ENCODE results near the gene RASL11B. TPM values are rescaled to one million over a fixed set of nuclear protein-coding genes. Genes with fewer than 3 reads are reported as not detected.

Gene RASL11B
- total RNA-seq, 1 donor from 2014 or later = 21.5 TPM

DNA sequence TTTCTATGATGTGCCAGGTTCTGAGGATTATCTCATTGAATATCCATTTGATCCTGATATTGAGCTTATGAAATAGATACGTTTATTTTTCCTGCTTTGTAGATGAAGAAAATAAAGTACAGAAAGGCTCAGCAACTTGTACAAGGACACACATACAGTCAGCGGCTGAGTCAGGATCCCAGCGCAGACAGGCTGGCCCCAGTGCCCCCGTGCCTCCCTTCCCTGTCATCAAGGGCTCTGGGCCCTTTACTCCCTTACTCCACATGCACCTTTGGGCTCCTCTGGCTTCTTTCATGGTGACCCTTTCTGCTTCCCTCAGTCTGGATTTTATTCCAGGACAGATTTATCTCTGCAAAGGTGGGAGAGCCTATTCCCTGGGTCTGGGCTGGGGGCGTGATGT is 12.8 kb downstream of the RASL11B start:
- no peak for DNase-seq

DNA sequence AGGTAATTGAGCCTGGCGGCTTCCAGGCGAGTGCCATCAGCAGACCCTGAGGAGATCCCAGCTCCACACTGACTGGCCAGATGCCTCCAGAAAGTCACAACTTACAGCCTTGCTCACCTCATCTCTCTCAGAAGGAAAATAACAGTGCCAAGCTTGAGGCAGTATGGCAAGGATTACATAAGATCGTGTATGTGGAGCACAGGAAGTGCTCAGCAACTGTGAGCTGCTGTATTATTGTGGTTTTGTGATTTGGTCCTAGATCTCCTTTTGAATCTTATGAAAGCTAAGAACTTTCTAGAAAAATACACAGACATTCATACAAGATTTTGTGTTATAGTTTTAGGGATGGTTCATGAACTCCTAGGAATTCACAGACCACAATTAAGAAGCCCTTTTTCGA is 14.0 kb downstream of the RASL11B start:
- DNase-seq = no peak

DNA sequence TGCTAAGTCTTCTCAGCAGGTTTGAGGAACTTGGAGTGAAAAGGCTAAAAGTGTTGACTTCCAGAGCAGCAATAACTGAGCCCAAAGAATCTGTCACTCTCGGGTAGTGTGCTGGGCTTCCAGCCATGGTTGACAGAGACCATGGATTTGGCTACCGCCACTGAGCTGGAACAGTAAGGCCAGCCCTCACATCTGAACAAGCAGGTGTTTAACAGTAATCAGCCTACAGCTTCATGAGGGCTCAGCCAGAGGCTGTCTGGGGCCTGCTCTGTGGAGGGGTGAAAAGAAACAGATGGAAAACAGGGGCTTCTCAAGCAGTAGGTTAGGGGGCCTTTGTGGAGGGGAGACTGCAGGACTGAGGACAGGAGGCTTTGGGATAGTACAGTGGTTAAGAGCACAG is 14.9 kb downstream of the RASL11B start:
- DNase-seq = no peak

DNA sequence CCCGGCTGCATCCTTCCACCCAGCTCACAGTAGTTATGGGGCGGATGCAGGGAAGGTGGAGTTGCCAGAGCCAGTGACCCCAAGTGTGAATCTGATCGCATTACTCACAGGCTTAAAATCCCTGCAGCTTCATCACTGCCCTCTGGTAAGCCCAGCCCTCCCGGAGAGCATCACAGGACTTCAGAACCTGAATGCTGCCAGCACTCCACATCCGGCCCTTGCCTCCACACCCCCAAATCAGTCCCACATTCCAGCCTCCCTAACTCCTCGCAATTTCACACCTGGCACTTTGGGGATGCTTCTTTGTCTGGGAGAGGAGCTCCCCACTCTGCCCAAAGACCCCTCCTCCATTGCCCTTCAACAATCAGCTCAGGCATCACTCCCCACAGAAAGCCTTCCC is 15.6 kb downstream of the RASL11B start:
- DNase-seq = no peak

DNA sequence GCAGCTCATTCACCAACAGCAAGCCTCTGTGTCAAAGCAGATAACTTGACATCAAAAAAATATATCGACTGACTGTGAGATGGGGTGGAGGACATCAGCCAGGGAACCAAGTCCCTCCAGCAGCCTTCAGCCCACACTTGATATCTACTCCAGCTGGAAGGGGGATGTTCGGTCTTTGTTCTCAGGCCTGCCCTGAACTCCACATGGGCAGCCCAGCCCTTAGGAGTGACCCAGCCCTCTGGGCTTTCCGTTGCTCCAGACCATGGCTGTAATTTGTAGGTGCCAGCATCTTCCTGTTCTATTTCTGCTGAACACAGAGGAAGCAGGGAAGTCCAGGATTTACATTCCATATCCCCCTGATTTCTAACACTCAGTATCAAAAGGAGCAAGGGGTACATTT is 17.4 kb downstream of the RASL11B start:
- no peak for DNase-seq

DNA sequence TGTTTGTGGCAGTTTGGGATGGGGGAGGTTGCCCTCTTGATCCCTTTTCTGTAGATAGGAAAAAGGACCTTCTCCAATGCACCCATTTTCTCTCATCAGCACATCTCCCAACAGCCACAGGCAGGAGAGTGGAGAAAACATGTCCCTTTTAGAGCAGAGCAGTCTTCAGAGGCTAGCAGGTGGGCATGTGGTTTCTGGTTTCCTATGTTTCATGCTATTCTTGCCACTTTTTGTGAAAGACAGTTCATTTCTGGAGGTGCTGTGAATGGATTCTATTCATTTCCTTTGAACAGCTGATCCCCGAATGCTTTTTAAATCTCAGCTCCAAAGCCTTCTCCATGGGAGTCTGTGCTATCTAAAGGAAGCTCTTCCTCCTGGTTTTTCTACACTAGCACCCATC is 18.9 kb downstream of the RASL11B start:
- DNase-seq = no peak

DNA sequence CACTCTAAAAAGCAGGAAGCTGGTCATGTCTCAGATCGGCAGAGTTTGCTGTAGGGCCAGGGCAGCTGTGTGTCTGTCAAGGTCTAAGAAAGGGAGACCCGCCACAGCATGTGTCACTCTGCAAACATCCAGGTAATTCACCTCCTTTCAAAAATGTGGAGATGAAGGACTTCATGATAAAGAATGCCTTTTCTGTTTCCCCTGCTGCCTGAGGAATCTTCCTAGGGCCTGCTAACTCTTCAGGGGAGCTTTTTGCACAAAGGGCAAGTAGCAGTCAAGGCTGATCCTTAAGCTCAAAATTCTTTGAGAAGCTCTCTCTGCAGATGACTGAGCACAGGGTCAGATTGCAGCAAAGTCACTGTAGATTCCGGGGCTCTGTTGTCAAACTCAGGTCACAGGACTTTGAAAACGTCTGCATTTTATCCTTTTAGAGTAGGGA is 21.1 kb downstream of the RASL11B start:
- no peak for DNase-seq

DNA sequence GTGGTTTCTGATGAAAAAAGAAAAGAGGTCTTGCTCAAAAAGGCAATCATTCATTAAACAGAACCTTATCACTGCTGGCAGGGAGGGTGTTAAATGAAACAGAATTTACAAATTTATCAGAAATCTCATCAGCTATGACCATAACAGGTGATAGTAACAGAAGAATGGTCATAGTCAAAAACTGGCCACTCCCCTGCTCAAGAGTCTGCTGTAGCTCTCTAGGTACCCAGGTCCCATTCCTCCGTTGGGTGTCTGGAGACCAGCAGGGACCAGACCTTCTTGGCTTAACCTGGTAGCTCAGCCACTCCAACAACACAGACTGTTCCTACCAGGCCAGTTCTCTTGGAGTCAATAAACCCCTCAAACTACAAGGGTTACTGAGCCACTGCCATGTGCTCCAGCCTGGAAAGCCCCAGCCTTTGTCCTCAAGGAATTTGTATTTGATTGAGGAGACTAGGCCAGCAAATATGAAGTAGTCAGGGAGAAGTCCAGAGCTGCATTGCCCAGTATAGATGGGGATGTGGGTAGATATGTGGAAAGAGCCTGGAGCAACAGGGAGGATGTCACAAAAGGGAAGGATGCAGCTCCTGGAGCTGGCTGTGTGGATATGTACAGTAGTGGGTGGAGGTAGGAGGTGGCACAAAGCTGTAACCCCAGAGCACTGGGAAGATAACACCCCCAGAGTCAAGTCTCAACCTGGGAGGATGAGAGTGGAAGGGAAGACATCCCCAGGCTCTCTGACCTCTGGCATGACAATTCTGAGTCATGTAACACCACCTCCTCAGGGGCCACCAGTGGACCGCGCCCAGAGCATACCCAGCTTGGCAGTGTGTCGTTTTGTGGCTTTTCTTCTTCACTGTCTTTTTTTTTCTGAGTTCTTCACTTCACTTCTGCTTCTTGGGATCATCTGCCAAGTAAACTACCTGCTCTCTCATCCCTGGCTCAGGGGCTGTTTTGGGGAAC is 21.9 kb downstream of the RASL11B start:
- no peak for DNase-seq

DNA sequence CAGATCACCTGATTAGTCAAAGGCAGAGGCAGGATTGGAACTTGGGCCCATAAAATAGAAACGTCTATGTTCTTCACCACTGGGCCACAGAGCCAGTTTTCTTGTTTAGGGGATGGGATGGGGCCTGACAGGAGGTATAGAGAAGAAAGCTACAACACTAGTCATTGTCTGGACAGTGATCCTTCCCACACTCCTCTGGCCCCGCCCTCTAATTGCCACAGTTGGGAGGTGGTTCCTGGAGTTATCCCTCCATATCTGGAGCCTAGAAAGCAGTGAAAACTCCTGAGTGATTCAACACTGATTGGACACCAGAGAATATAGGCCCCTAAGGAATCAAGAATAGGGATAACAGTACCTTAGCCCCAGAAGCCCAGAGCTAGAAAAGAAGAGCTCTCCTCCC is 22.9 kb downstream of the RASL11B start:
- no peak for DNase-seq

DNA sequence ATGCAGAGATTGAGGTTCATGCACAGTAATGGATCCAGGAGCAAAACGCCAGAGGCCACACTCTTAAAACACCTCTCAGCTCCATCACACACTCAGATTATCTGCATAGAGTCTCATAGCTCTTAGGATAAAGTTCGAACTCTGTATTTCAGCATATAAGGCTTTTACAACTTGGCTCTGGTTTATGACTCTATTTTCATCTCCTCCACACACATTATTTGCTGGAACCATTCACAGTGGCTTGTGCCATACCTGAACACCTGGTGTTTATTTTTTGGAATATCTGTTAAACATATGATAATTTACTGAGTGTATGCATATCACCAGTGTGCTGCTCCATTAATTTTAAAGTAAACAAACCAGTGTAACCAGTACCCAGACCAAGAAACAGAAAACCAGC is 27.2 kb downstream of the RASL11B start:
- DNase-seq = no peak

DNA sequence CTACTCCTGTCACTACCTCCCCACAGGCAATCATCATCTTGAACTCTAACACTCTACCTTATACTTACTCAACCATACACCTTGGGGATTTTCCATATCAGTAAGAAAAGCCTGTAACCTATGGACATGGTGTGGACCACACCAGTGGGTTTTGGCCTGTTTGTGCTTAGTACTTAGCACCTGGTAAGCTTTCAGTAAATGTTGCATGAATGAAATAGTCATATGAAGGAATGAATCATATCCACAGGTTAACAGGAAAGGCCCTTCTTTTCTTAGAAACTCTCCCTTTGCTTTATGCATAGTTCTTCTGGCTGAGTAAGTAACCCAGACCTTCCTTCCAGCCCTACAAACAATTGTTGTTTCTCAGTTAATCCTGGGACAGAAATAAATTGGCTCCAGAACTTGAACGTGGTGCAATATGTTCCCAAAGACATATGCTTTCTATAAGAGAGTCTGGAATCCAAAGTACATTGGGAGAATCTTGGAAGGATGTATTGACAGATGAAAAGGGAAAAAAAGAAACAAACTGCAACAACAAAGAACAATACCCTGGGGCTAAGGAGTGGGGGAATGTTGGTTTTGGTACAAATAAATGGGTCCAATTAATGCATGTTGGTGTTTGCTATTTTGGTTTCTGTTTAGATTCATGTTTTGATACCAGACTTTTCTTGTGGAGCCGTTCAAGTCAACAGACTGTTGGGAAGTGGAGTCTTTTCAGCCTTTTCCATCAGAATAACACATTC is 27.8 kb downstream of the RASL11B start:
- peak; percentile 97 for DNase-seq

DNA sequence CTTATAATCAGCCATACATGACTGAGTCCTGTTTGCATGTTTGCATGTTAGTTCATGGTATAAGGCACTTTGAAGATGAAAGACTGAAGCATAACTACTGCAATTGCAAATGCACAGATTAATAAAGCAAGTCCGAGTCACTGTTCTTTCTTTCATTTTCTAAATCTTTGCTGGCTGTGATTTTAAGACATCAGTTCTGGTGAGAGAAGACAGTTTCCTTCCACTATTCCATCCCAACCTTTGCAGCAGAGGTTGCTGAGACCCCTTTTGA is 28.3 kb downstream of the RASL11B start:
- no peak for DNase-seq

DNA sequence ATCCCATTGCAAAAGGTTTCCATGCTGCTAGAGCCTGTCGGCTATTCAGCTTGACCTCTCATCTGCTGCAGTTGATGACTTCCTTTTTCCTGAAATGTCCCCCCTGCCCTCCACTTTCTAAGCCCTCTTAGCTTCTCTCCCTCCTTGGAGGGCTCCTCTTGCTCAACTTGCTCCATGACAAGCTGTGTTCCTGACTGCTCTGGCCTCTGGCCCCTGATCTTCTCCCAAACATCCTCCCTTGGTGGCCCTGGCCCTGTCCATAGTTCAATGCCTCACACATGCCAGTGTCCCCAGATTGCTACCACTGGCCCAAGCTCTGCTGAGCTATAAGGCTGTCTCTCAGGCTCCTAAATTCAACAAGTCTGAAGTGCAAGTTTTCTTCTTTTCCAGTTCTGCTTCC is 29.6 kb downstream of the RASL11B start:
- no peak for DNase-seq

DNA sequence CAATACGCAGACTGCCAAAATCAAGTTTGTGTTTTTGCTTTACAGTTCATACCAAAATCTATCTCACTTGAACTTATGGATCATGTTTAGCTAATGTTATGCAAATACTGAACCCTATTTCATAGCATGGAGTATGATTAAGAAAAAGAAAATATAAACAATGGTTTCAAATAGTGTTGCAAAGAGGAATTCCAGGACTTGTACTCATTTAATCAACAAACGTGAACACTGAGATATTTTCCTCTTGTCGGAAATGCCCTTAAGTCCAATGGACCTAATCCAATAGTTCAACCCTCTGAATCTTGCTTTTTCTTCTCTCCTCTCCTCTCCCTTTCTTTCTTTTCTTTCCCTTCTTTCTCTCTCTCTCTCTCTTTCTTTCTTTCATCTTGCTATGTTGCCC is 30.8 kb downstream of the RASL11B start:
- no peak for DNase-seq

DNA sequence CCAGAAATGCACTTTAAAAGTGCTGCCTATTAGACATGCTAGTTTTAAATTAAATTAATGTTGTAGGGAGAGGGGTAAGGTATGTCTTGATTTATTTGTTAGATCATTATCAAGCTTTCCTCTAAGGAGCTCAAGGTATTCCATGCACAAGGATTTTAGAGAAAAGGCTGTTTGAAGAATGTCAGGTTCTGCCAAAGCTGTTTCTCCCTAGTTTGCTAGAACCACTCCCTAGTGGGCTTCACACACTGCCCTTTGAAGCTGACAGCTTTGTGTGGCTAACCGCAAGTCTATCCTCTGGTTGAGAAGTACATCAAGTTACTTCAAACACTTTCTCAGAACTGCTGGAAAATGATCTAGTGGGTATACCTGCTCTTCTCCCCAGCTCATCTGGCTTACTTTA is 32.3 kb downstream of the RASL11B start:
- peak; percentile 61 for DNase-seq

DNA sequence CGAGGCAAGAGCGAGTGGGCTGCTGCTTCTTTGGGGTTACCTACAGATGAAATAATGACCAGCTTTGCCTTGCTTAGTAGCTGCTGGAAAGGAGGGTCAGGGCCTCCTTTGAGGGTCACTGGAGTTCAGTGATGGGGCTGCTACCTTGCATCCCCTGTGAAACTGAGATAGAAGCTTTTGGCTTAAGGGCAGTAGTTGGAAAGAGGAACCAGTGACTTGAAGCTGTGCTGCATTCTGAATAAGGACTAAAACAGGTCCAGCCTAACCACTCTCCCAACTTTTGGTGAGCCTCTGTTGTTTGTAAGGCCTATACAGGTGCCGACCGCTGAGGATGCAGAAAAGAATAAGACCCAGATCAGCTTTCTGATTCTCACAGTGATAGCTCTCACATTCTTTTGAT is 41.2 kb downstream of the RASL11B start:
- DNase-seq = no peak

DNA sequence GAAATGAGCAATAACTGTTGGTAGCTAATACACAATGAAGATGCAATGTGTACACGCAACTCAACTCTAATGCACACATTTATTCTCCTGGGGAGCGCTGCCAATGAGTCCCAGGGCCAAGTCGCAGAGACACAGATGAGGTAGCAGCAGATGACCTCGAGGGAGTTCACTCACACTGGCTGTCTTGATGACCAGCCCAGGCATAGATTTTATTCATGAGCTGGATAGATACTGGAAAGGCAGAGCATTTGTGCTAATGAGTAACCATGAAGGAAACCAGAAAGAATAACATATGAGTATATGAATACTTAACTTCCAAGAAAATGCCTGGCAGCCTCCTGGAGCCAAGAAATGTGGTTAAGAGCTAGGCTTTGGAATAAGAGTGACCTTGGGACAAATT is 42.3 kb downstream of the RASL11B start:
- DNase-seq = no peak

DNA sequence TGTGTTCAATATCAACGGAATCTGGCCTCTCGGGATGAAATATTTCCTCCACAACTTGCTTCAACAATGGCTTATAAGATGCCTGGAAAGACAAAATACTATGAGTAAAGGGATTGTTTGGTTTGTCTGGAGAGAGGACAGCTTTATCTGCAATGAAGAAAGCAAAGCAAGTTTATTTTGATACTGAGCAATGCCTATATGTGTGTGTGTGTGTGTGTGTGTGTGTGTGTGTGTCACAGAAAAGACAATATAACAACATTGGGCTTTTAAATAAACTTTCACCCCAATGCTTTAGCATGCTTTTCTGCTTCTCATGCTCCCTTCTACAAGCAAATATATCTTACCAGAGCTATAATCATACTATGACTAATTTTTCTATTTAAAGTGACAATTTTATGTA is 45.4 kb downstream of the RASL11B start:
- no peak for DNase-seq

DNA sequence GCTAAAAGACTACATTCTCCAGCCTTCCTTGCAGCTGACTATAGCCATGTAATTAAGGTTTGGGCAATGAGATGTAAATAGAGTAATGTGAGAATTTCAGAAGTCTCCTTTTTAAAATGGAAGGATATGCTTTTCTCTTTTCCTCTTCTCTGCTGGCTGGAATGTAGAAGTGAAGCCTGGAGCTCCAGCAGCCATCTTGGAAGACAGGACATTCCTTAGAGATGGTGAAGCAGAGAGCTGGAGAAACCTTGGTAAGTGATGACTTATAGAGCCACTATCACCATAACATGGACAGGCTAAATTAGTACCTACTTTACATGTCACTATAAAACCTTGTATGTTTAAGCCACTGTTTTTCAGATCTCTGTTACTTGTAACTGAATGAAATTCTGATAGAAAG is 48.0 kb downstream of the RASL11B start:
- no peak for DNase-seq

DNA sequence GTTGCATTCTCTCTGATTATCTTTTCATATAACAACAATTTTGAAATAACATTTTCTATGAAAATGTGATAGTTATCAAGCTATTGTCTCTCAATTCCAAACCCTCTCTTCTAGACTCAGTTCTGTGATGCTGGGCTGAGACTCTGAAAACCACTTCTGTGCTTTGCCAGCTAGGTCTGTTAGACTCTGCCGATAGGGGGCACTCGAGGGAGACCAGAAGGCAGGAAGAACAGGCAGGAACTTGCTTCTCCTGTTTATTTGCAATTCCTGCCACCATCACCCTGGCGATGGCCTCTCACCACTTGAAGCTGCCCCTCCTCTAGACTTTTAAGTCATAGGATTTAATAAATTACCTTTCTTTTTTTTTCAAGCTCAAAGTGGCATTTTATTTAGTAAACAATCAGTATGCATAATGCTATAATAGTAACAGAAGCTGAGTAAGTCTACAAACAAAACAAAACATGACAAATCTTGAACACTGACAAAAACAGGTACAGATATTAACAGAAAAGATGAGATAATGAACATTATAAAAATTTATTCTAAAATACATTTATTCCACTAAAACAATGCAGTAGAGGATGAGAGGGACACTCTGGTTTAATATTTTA is 49.7 kb downstream of the RASL11B start:
- DNase-seq = no peak

DNA sequence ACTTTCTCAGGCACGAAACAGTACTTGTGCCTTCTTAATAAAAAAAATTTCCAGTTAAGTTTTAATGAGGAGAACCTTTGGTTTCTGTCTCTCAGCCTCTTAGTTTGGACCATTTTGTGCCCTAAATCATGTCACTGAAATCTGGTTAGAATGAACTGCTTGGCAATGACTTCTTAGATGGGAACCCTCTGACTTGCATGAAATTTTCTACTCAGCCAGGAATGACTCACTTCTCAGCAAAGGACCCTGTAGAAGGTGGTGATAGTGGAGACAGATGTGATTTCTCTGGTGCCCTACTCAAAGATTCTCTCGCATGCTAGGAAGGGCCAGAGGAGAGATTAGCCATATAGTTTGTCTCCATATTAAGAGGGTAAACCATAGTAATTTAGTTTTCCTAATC is 50.5 kb downstream of the RASL11B start:
- DNase-seq = no peak

DNA sequence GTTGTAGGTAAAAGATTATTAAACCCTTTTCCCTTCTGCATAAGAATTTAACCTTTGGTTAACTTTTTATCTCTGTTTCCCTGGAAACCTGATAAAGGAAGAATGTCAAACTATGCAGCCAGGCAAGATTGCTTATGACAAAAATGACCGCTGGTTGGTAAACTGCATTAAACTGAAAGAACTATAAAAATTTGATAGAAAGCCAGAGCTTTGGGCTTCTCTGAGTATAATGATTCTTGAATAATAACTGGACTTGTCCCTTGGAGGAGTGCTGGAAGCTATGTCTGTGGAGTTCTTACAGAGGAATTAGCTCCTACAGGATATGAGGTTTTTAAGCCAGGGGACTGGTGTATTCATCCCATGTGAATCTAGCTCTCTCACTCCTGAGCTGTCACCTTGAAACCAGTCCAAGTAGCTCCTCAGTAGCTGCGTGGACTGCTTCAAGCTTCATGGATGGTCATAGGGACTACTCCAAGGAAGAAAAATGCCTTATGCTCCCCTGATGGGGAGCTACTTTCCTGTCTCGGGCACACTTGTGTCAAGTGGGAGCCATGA is 52.0 kb downstream of the RASL11B start:
- no peak for DNase-seq

DNA sequence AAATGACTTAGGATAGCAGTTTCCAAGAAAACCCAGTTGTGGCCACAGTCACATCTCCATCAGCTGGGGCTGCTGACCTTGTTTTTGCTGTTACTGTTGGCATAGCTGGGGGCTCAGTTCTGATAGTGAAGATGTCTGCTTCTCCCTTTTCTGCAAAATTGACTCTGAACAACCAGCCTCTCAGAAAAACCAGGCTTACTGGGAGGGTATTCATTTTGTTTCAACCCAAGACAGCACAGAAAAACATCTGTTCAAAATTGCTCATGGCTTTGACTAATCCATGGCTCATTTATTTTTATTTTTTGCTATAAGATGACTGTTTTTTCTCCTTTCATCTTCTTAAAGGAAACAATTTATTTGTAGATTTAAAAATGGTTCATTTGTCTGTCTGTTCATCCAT is 53.1 kb downstream of the RASL11B start:
- DNase-seq = no peak
